Parathyroid adenoma (tissue), 2 donors: Measurements from ENCODE around the gene PLCG2.

ENCODE experiments used
- H2AFZ ChIP-seq: fragments of 300-600 bp; sonication (generic); one replicate; pipeline ENCODE4 v1.7.0; 2017; ENCODE audit warnings: antibody characterized with exemption, mild to moderate bottlenecking
- H3K27ac ChIP-seq: fragments of 300-600 bp; sonication (generic); one replicate; pipeline ENCODE4 v1.7.0; 2017
- H3K27me3 ChIP-seq: fragments of 300-600 bp; sonication (generic); one replicate; pipeline ENCODE4 v1.7.0; 2017; ENCODE audit warnings: low read length; ENCODE audit not compliant: control insufficient read depth, insufficient read depth
- H3K36me3 ChIP-seq: fragments of 300-600 bp; sonication (generic); one replicate; pipeline ENCODE4 v1.7.0; 2017; ENCODE audit warnings: low read length; ENCODE audit not compliant: control insufficient read depth, insufficient read depth
- H3K4me1 ChIP-seq: fragments of 300-600 bp; sonication (generic); one replicate; pipeline ENCODE4 v1.7.0; 2017; ENCODE audit warnings: control low read depth
- H3K4me2 ChIP-seq: fragments of 300-600 bp; sonication (generic); one replicate; pipeline ENCODE4 v1.7.0; 2017; ENCODE audit warnings: low read length
- H3K4me3 ChIP-seq: fragments of 300-600 bp; sonication (generic); one replicate; pipeline ENCODE4 v1.7.0; 2017; ENCODE audit warnings: low read depth, low read length
- H3K79me2 ChIP-seq: fragments of 300-600 bp; sonication (generic); one replicate; pipeline ENCODE4 v1.7.0; 2017; ENCODE audit warnings: control low read depth
- H3K9ac ChIP-seq: fragments of 300-600 bp; sonication (generic); one replicate; pipeline ENCODE4 v1.7.0; 2017; ENCODE audit warnings: mild to moderate bottlenecking
- H3K9me3 ChIP-seq: fragments of 300-600 bp; sonication (generic); one replicate; pipeline ENCODE4 v1.7.0; 2017; ENCODE audit warnings: low read length; ENCODE audit not compliant: control insufficient read depth
- CTCF ChIP-seq: fragments of 300-600 bp; sonication (generic); IDR thresholded peaks from one replicate; pipeline ENCODE4 v1.7.0; 2017; ENCODE audit warnings: antibody characterized with exemption, mild to moderate bottlenecking
- donor health status: primary hyperparathyroidism.

The PLCG2 gene

DNA sequence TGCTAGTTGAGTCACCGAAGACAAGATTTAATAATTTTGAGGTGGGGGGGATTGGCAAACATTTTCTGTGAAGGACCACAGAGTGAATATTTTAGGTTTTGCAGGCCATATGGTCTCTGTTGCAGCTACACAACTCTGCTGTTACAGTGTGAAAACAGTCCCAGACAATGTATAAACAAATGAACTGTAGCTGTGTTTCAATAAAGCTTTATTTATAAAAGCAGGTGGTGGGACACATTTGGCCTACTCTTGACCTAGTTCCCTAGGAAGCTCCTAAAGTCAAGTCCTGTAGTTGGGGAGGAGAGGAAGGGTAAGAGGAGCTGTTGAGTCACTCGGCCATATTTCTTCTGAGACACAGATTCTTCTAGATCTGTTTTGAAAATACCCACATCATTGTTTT lies 139.8 kb downstream of the PLCG2 start:
- H3K9me3 ChIP-seq: no peaks in the 10 kb centered on the region
- no peaks in the 10 kb centered on the region for H3K36me3 ChIP-seq
- H3K4me1 ChIP-seq: peaks cover 19% of the 10 kb centered on the region
- no peak overlapping the region for H3K4me2 ChIP-seq
- no peak overlapping the region for H3K9ac ChIP-seq
- H3K4me3 ChIP-seq: no peak overlapping the region
- no peak for TF ChIP-seq CTCF
- H2AFZ ChIP-seq: no peak overlapping the region
- no peak overlapping the region for H3K27ac ChIP-seq
- H3K79me2 ChIP-seq: no peaks in the 10 kb centered on the region
- no peaks in the 10 kb centered on the region for H3K27me3 ChIP-seq

GRCh38 chr16:81920498-81920897 lies 141.4 kb downstream of the PLCG2 start:
- Histone ChIP-seq H3K4me2 (no peak overlapping the region), H3K79me2 (no peaks in the 10 kb centered on the region), H3K9ac (no peak overlapping the region), H3K4me3 (no peak overlapping the region), H3K27ac (peak overlapping the region; percentile 84), H2AFZ (no peak overlapping the region), H3K4me1 (peaks cover 19% of the 10 kb centered on the region), H3K9me3 (no peaks in the 10 kb centered on the region), H3K27me3 (no peaks in the 10 kb centered on the region), H3K36me3 (no peaks in the 10 kb centered on the region)
- no peak for TF ChIP-seq CTCF

DNA sequence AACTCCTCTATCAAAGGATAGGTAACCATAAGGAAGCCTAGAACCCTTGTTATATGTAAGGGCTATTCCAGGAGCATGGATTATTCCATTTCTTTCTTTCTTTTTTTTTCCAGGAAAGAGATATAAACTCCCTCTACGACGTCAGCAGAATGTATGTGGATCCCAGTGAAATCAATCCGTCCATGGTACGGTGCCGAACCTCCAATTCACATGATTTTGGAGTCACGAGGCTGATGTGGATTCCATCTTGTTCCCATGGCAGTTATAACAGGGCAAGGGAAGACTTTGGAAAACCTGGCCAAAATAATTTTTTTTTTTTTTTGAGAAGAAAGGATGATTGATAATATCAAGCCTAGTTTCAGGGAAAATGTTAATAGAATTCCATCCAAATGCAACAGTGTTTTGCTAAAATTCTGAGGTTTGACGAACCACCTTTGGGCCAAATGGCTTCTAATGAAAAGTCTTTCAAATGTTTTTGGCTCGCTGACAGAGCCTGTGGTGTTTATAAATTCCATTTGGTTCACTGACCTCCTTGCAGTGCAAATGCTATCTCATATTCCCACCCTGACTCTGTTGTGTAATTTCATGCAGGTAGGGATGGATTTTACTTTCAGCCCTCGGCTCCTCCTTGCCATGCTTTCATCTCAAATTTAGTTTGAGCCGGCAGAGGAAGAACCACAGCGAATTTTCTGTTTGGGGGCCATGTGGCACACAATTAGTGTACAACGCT lies 142.2 kb downstream of the PLCG2 start:
- H3K4me3 ChIP-seq: no peak overlapping the region
- H3K9me3 ChIP-seq: no peaks in the 10 kb centered on the region
- TF ChIP-seq CTCF: no peak
- H3K9ac ChIP-seq: no peak overlapping the region
- H2AFZ ChIP-seq: no peak overlapping the region
- H3K36me3 ChIP-seq: no peaks in the 10 kb centered on the region
- H3K79me2 ChIP-seq: no peaks in the 10 kb centered on the region
- no peak overlapping the region for H3K4me2 ChIP-seq
- H3K4me1 ChIP-seq: peaks cover 19% of the 10 kb centered on the region
- peak overlapping the region; percentile 84 for H3K27ac ChIP-seq
- no peaks in the 10 kb centered on the region for H3K27me3 ChIP-seq

DNA sequence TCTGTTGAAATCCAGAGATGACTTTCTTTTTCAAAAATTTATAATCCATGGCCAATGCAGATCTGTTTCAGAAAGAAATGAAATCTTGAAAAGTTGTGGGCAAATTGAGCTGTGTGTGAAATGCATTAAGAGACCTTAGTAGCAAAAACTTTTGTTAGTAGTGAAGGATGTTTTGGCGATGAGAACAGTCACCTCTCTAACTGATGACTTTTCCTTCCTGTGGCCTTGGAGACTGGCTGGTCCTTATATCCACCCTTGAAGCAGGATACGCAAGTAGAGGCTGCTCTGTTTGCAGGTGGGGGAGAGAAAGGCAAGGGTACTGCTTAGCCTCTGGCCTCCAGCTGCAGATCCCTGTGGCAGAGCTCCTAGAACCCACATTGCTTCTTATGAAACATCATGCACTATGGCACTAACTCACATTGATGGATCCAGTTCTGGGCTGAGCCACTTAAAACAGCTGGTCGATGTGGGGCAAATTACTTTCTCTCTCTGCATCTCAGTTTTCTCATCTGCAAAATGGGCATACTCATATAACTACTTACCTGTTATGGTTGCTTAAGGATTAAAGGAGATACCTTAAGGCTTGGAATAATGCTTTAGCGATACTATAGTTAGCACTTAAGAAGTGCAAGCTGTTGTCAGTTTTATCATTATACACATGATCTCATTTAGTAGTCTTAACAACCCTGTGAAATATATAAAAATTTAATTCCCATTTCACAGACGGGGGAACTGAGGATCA lies 142.9 kb downstream of the PLCG2 start:
- Histone ChIP-seq H3K4me3 (no peak overlapping the region), H3K4me2 (no peak overlapping the region), H3K9ac (no peak overlapping the region), H2AFZ (no peak overlapping the region), H3K27me3 (no peaks in the 10 kb centered on the region), H3K79me2 (no peaks in the 10 kb centered on the region), H3K4me1 (peaks cover 19% of the 10 kb centered on the region), H3K9me3 (no peaks in the 10 kb centered on the region), H3K27ac (peak overlapping the region; percentile 84), H3K36me3 (no peaks in the 10 kb centered on the region)
- TF ChIP-seq CTCF: no peak
